HCT116 (cell line): ENCODE results near the gene OR4D2.
"Not testable (repeated sequence)": the region's sequence is repeated elsewhere in the genome, so short reads cannot be mapped to it uniquely, and the experiment has no call there.

Source experiments
- ATF3 ChIP-seq: IDR thresholded peaks from 2 replicates; pipeline ENCODE4 v1.6.1; 2012
- CTCF ChIP-seq, 3 experiments: fragments of 200-600 bp in 1 of 3; sonication (generic) in 1 of 3; IDR thresholded peaks in 2 of 3; conservative IDR thresholded peaks in 1 of 3; 2 replicates each; pipeline ENCODE4 v1.5.1; 2012 to 2017; ENCODE audit warnings: low read depth in 2 of 3, low read length in 2 of 3, antibody characterized with exemption in 1 of 3, borderline replicate concordance in 1 of 3, control low read depth in 1 of 3, mild to moderate bottlenecking in 1 of 3, mixed read lengths in 1 of 3, mixed run types in 1 of 3, moderate library complexity in 1 of 3; ENCODE audit not compliant: insufficient read depth in 1 of 3
- EZH2 ChIP-seq: fragments of 200-600 bp; sonication (generic); IDR thresholded peaks from 2 replicates; pipeline ENCODE4 v1.6.1; 2017; ENCODE audit warnings: antibody characterized with exemption, mixed run types
- MAX ChIP-seq: IDR thresholded peaks from 2 replicates; pipeline ENCODE4 v1.6.1; 2012
- POLR2A ChIP-seq: IDR thresholded peaks from 2 replicates; pipeline ENCODE4 v1.7.0; 2011; ENCODE audit warnings: borderline replicate concordance; ENCODE audit not compliant: insufficient read depth, insufficient read length; ENCODE audit errors: extremely low read depth
- POLR2AphosphoS5 ChIP-seq: IDR thresholded peaks from 2 replicates; pipeline ENCODE4 v1.6.1; 2011; ENCODE audit warnings: mild to moderate bottlenecking, low read depth, low read length, moderate library complexity
- RAD21 ChIP-seq: IDR thresholded peaks from 2 replicates; pipeline ENCODE4 v1.6.1; 2012; ENCODE audit warnings: low read depth, mild to moderate bottlenecking
- REST ChIP-seq: IDR thresholded peaks from 2 replicates; pipeline ENCODE4 v1.6.1; 2012; ENCODE audit warnings: low read depth
- SIN3A ChIP-seq: IDR thresholded peaks from 2 replicates; pipeline ENCODE4 v1.6.1; 2012; ENCODE audit warnings: low read depth
- SP1 ChIP-seq: IDR thresholded peaks from 2 replicates; pipeline ENCODE4 v1.6.1; 2012; ENCODE audit warnings: low read depth
- TCF7L2 ChIP-seq: IDR thresholded peaks from 2 replicates; pipeline ENCODE4 v1.7.0; 2011; ENCODE audit warnings: borderline replicate concordance, inconsistent platforms; ENCODE audit not compliant: insufficient read depth, insufficient read length; ENCODE audit errors: extremely low read depth
- YY1 ChIP-seq: IDR thresholded peaks from 2 replicates; pipeline ENCODE4 v1.6.1; 2011; ENCODE audit warnings: low read length, low read depth, moderate library complexity, mild to moderate bottlenecking; ENCODE audit not compliant: insufficient replicate concordance; ENCODE audit errors: extremely low read depth
- ZFX ChIP-seq: fragments of 450-650 bp; IDR thresholded peaks from 2 replicates; pipeline ENCODE4 v1.6.1; 2017
- ZNF274 ChIP-seq: fragments of 200-500 bp; sonication (Bioruptor generic); IDR thresholded peaks from 2 replicates; pipeline ENCODE4 v1.6.1; 2014; ENCODE audit warnings: mild to moderate bottlenecking, low read depth, low read length, inconsistent platforms

GRCh38 chr17:58143335-58143734, 23.4 kb upstream of the OR4D2 start:
- not testable (repeated sequence) for TF ChIP-seq POLR2A; EZH2; ZNF274; TCF7L2; CTCF (IDR thresholded peaks at IDR 0.05 in 2 of 3, conservative IDR thresholded peaks at IDR 0.05 in 1 of 3; ENCODE audit: borderline replicate concordance in 1 of 3, insufficient read depth in 1 of 3, low read depth in 2 of 3, low read length in 2 of 3); MAX; REST; ZFX; POLR2AphosphoS5; ATF3; RAD21; YY1; SP1; SIN3A
